ENCODE data around the gene KCND3.

The KCND3 gene

DNA sequence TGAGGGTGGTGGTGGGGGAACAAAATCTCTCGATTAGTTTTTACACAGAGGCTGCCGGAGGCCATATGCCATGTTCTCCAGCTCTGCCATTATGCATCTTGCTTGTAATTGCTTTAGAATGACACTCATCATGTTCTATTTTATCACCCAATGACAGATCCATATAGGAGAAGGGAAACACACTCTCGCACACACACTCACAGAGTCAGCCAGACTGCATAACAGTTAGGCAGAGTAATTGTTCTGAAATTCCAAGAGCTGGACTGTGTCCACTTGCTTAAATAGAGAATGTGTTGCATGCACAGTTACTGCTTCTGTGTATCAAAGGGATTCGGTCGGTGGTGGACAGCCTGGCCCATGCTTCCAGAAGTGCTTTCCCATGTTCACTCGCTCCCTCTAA, 30.6 kb downstream of the KCND3 start:
- DNase-seq (ENCODE audit: low read depth in 1 of 2, low spot score in 1 of 2) = no peak
- TF ChIP-seq, protein P1, sequence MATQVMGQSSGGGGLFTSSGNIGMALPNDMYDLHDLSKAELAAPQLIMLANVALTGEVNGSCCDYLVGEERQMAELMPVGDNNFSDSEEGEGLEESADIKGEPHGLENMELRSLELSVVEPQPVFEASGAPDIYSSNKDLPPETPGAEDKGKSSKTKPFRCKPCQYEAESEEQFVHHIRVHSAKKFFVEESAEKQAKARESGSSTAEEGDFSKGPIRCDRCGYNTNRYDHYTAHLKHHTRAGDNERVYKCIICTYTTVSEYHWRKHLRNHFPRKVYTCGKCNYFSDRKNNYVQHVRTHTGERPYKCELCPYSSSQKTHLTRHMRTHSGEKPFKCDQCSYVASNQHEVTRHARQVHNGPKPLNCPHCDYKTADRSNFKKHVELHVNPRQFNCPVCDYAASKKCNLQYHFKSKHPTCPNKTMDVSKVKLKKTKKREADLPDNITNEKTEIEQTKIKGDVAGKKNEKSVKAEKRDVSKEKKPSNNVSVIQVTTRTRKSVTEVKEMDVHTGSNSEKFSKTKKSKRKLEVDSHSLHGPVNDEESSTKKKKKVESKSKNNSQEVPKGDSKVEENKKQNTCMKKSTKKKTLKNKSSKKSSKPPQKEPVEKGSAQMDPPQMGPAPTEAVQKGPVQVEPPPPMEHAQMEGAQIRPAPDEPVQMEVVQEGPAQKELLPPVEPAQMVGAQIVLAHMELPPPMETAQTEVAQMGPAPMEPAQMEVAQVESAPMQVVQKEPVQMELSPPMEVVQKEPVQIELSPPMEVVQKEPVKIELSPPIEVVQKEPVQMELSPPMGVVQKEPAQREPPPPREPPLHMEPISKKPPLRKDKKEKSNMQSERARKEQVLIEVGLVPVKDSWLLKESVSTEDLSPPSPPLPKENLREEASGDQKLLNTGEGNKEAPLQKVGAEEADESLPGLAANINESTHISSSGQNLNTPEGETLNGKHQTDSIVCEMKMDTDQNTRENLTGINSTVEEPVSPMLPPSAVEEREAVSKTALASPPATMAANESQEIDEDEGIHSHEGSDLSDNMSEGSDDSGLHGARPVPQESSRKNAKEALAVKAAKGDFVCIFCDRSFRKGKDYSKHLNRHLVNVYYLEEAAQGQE (IDR thresholded peaks at IDR 0.05; ENCODE audit: insufficient replicate concordance, low read depth) = no peak
- no peak for TF ChIP-seq CTCF (IDR thresholded peaks at IDR 0.05; ENCODE audit: insufficient read depth, low read length)
- TF ChIP-seq POLR2AphosphoS5 (IDR thresholded peaks at IDR 0.05; ENCODE audit: low read depth) = no peak
- no peak for TF ChIP-seq GABPA (IDR thresholded peaks at IDR 0.05; ENCODE audit: low read depth)
- TF ChIP-seq SPI1 (IDR thresholded peaks at IDR 0.05; ENCODE audit: borderline replicate concordance, low read depth) = no peak
- no peak overlapping the region for H3K27ac ChIP-seq (replicated peaks)

GRCh38 chr1:111958075-111958474, 31.4 kb downstream of the KCND3 start:
- TF ChIP-seq SPI1 (IDR thresholded peaks at IDR 0.05; ENCODE audit: borderline replicate concordance, low read depth) (no peak), POLR2AphosphoS5 (IDR thresholded peaks at IDR 0.05; ENCODE audit: low read depth) (no peak), GABPA (IDR thresholded peaks at IDR 0.05; ENCODE audit: low read depth) (no peak), CTCF (IDR thresholded peaks at IDR 0.05; ENCODE audit: insufficient read depth, low read length) (no peak)
- TF ChIP-seq, protein P1 (IDR thresholded peaks at IDR 0.05; ENCODE audit: insufficient replicate concordance, low read depth) = no peak

More for the DNA sequence above, 30.6 kb downstream of the KCND3 start:
- Histone ChIP-seq H3K27me3 (ENCODE audit: insufficient read depth, poor library complexity, severe bottlenecking) (no peaks in the 10 kb centered on the region), H3K4me3 (replicated peaks; ENCODE audit: insufficient read depth, low read length) (no peak overlapping the region)

GRCh38 chr1:111956155-111956771, 33.2 kb downstream of the KCND3 start:
- H3K27ac ChIP-seq (replicated peaks) = no peak overlapping the region
- no peaks in the 10 kb centered on the region for H3K27me3 ChIP-seq (ENCODE audit: insufficient read depth, poor library complexity, severe bottlenecking)
- H3K4me3 ChIP-seq (replicated peaks; ENCODE audit: insufficient read depth, low read length) = no peak overlapping the region
- no peak for DNase-seq (ENCODE audit: low read depth in 1 of 2, low spot score in 1 of 2)
- no peak for TF ChIP-seq GABPA (IDR thresholded peaks at IDR 0.05; ENCODE audit: low read depth)
- TF ChIP-seq, protein P1 (IDR thresholded peaks at IDR 0.05; ENCODE audit: insufficient replicate concordance, low read depth) = no peak

More at GRCh38 chr1:111958075-111958474, 31.4 kb downstream of the KCND3 start:
- DNase-seq (ENCODE audit: low read depth in 1 of 2, low spot score in 1 of 2) = no peak
- Histone ChIP-seq H3K27me3 (ENCODE audit: insufficient read depth, poor library complexity, severe bottlenecking) (no peaks in the 10 kb centered on the region), H3K27ac (replicated peaks) (no peak overlapping the region), H3K4me3 (replicated peaks; ENCODE audit: insufficient read depth, low read length) (no peak overlapping the region)
